Keratinocyte (primary cell): ENCODE measurements around the gene NME8. TPM values are rescaled to one million over a fixed set of nuclear protein-coding genes. Genes with fewer than 3 reads are reported as not detected.

ENCODE experiments used
- DNase-seq: peaks from one replicate; pipeline ENCODE4 v3.0.0-alpha.2; 2011; ENCODE audit warnings: low read depth, missing footprints, low spot score
- FAIRE-seq: peaks from 2 replicates; lab custom pipeline; 2011; peaks lifted over from hg19 to GRCh38; lab: Jason Lieb, UNC
- H2AFZ ChIP-seq: 2 replicates; pipeline ENCODE4 v1.6.0; 2012; ENCODE audit warnings: low read length, control low read depth, inconsistent platforms; ENCODE audit not compliant: control insufficient read depth
- H3K27ac ChIP-seq: 2 replicates; pipeline ENCODE4 v1.5.1; 2011; ENCODE audit warnings: low read length; ENCODE audit not compliant: control insufficient read depth, insufficient read depth
- H3K27me3 ChIP-seq: 3 replicates; pipeline ENCODE4 v1.6.0; 2011; ENCODE audit warnings: low read length; ENCODE audit not compliant: control insufficient read depth, insufficient read depth; ENCODE audit errors: extremely low read depth
- H3K36me3 ChIP-seq, 2 experiments: 2 replicates in 1 of 2; 3 replicates in 1 of 2; pipeline ENCODE4 v1.5.1; 2011; ENCODE audit warnings: low read length in 2 of 2, mild to moderate bottlenecking in 1 of 2; ENCODE audit not compliant: control insufficient read depth in 2 of 2, insufficient read depth in 2 of 2; ENCODE audit errors: extremely low read depth in 1 of 2
- H3K4me1 ChIP-seq: 3 replicates; pipeline ENCODE4 v1.5.1; 2011; ENCODE audit warnings: low read length; ENCODE audit not compliant: control insufficient read depth, insufficient read depth; ENCODE audit errors: extremely low read depth
- H3K4me2 ChIP-seq: 3 replicates; pipeline ENCODE4 v1.6.0; 2011; ENCODE audit warnings: low read depth, low read length; ENCODE audit not compliant: control insufficient read depth, insufficient read depth; ENCODE audit errors: extremely low read depth
- H3K4me3 ChIP-seq, 3 experiments: fragments of 200-600 bp in 1 of 3; sonication (generic) in 1 of 3; 2 replicates in 2 of 3; 3 replicates in 1 of 3; pipeline ENCODE4 v1.5.1; 2011 to 2016; ENCODE audit warnings: low read length in 3 of 3, mild to moderate bottlenecking in 3 of 3, control low read depth in 2 of 3, inconsistent platforms in 1 of 3, low read depth in 1 of 3, mixed read lengths in 1 of 3, mixed run types in 1 of 3, moderate library complexity in 1 of 3; ENCODE audit not compliant: control insufficient read depth in 2 of 3, insufficient read depth in 2 of 3; ENCODE audit errors: extremely low read depth in 1 of 3
- H3K79me2 ChIP-seq: 2 replicates; pipeline ENCODE4 v1.6.0; 2012; ENCODE audit warnings: low read length; ENCODE audit not compliant: control insufficient read depth, insufficient read depth
- H3K9ac ChIP-seq: 3 replicates; pipeline ENCODE4 v1.6.0; 2011; ENCODE audit warnings: low read length; ENCODE audit not compliant: control insufficient read depth, insufficient read depth; ENCODE audit errors: extremely low read depth
- H3K9me1 ChIP-seq: 3 replicates; pipeline ENCODE4 v1.6.0; 2011; ENCODE audit warnings: low read length; ENCODE audit not compliant: control insufficient read depth, insufficient read depth; ENCODE audit errors: extremely low read depth
- H3K9me3 ChIP-seq: 2 replicates; pipeline ENCODE4 v1.5.1; 2012; ENCODE audit warnings: low read depth, low read length; ENCODE audit not compliant: control insufficient read depth
- H4K20me1 ChIP-seq: 3 replicates; pipeline ENCODE4 v1.6.0; 2011; ENCODE audit warnings: low read length; ENCODE audit not compliant: control insufficient read depth, insufficient read depth; ENCODE audit errors: extremely low read depth
- EZH2 ChIP-seq: IDR thresholded peaks from one replicate; pipeline ENCODE4 v1.6.1; 2012; ENCODE audit warnings: inconsistent platforms, mild to moderate bottlenecking, low read length, moderate library complexity
- dilution Hi-C: fragments of 300-500 bp; cut with MboI; formaldehyde crosslinking; loops from one replicate; pipeline ENCODE4 v1.7.0; 2020; ENCODE audit warnings: low sequenced_read_pairs; ENCODE audit not compliant: extremely low pct_ligation_motif_present
- polyA plus RNA-seq, 5 experiments: library from polyadenylated mRNA; depleted of rRNA in 3 of 5; stranded (reverse) in 3 of 5; stranded (forward) in 1 of 5; unstranded in 1 of 5; fragments of >200 nt; gene quantifications; 1 replicate in 1 of 5; 2 replicates in 3 of 5; 3 replicates in 1 of 5; pipeline versions ENCODE4 v1.2.1 to v1.2.3, GENCODE V29; 2011 to 2012; ENCODE audit warnings: missing spikeins in 2 of 5, low read depth in 1 of 5, low replicate concordance in 1 of 5
- TF ChIP-seq, protein P1 (sequence below), 3 experiments: IDR thresholded peaks in 1 of 3; conservative IDR thresholded peaks in 1 of 3; optimal IDR thresholded peaks in 1 of 3; 2 replicates in 2 of 3; 3 replicates in 1 of 3; pipeline versions ENCODE3 to v1.5.1; 2011; ENCODE audit warnings: low read length in 3 of 3, mild to moderate bottlenecking in 3 of 3, moderate library complexity in 2 of 3, control low read depth in 1 of 3, inconsistent platforms in 1 of 3; ENCODE audit not compliant: insufficient read depth in 2 of 3; ENCODE audit errors: extremely low read depth in 1 of 3

Gene NME8
- polyA plus RNA-seq, 1 donor (not counting 4 experiments of a cell fraction or from before 2014, with no cell fraction given) = not detected

DNA sequence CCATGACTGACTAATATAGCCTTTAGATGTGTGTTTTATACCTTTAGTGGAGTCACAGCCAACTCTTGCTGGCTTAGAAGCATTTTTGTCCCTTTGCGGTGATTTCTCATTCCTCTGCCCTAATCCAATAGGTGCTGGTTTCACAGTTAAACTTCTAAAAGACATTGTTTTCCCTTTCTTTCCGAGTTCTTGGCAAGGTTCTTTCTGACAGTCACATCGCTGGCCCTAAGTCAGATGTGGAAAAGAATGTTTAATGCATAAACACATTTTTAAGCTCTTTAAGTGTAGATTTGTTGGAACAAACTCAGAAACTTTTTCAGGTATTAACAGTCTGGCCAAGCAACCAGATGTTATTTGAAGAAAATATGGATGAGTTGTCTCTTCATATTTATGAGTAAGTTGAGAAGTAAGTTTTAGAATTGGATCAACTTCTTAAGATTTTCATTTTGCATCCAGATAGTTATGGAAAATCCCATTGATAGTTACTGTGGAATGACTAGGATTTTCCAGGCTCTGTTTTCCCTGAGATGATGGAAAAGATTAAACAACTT, 76.2 kb downstream of the NME8 start:
- Histone ChIP-seq H3K4me2 (no peak overlapping the region), H3K4me1 (no peaks in the 10 kb centered on the region), H3K9ac (no peak overlapping the region), H4K20me1 (no peaks in the 10 kb centered on the region), H3K9me1 (no peaks in the 10 kb centered on the region), H3K79me2 (no peaks in the 10 kb centered on the region), H3K27me3 (peaks cover 11% of the 10 kb centered on the region), H3K27ac (no peak overlapping the region), H2AFZ (no peak overlapping the region), H3K4me3 (no peak overlapping the region), H3K9me3 (peaks cover 2% of the 10 kb centered on the region), H3K36me3 (no peaks in the 10 kb centered on the region)
- dilution Hi-C loops = no loop called here
- DNase-seq (no peak), FAIRE-seq (no peak)
- TF ChIP-seq EZH2 = no peak
- TF ChIP-seq, protein P1, sequence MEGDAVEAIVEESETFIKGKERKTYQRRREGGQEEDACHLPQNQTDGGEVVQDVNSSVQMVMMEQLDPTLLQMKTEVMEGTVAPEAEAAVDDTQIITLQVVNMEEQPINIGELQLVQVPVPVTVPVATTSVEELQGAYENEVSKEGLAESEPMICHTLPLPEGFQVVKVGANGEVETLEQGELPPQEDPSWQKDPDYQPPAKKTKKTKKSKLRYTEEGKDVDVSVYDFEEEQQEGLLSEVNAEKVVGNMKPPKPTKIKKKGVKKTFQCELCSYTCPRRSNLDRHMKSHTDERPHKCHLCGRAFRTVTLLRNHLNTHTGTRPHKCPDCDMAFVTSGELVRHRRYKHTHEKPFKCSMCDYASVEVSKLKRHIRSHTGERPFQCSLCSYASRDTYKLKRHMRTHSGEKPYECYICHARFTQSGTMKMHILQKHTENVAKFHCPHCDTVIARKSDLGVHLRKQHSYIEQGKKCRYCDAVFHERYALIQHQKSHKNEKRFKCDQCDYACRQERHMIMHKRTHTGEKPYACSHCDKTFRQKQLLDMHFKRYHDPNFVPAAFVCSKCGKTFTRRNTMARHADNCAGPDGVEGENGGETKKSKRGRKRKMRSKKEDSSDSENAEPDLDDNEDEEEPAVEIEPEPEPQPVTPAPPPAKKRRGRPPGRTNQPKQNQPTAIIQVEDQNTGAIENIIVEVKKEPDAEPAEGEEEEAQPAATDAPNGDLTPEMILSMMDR (optimal IDR thresholded peaks at IDR 0.05 in 1 of 3, IDR thresholded peaks at IDR 0.05 in 1 of 3, conservative IDR thresholded peaks at IDR 0.05 in 1 of 3; ENCODE audit: extremely low read depth in 1 of 3, insufficient read depth in 2 of 3, low read length in 3 of 3) = no peak

DNA sequence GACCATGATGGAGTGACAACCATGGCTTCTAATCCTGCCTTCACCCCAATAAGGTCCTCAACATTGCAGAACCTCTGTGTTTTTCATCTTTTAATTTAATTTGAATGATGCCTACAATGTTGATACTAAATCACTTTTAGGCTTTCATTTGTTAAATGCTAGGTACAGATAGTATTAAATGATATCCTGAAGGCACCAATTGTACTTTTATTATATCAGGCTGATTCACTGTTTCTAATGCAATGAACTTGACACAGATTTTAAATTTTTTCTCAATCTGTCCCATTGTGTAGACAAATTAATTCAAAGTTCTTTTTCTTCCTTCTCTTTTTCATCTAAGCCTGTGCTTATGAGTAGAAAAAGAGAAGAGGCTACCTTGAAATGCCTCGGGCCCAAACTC, 77.2 kb downstream of the NME8 start:
- Histone ChIP-seq H3K9ac (no peak overlapping the region), H3K9me3 (peaks cover 2% of the 10 kb centered on the region), H3K36me3 (no peaks in the 10 kb centered on the region), H3K27me3 (peaks cover 11% of the 10 kb centered on the region), H3K9me1 (no peaks in the 10 kb centered on the region), H3K27ac (no peak overlapping the region), H3K4me2 (no peak overlapping the region), H4K20me1 (no peaks in the 10 kb centered on the region), H3K4me1 (no peaks in the 10 kb centered on the region), H3K79me2 (no peaks in the 10 kb centered on the region), H2AFZ (no peak overlapping the region), H3K4me3 (no peak overlapping the region)
- DNase-seq = no peak
- no peak for FAIRE-seq
- dilution Hi-C loops = no loop called here
- no peak for TF ChIP-seq EZH2
- TF ChIP-seq, protein P1 (optimal IDR thresholded peaks at IDR 0.05 in 1 of 3, IDR thresholded peaks at IDR 0.05 in 1 of 3, conservative IDR thresholded peaks at IDR 0.05 in 1 of 3; ENCODE audit: extremely low read depth in 1 of 3, insufficient read depth in 2 of 3, low read length in 3 of 3) = no peak
